ENCODE data around the gene ABCA13.

ABCA13 gene

DNA sequence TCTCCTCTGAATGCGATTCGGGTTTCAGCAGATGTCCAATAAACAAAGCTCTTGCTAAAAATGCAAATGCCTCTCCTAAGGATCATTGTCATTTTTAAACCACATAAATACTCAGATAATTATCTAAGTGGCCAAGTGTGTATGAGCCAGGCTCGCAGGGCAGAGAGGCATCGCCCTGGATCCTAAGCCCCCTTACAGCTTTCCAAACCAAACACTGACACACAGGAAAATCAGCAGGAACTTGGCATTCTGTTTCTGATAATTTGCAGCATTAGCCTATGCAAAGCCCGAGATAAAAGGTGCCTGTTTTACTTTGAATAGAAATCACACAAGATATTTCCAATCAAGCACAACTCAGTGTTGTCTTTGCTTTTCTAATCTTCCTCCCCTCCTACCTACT lies 134.4 kb downstream of the ABCA13 start:
- DNase-seq = no peak

DNA sequence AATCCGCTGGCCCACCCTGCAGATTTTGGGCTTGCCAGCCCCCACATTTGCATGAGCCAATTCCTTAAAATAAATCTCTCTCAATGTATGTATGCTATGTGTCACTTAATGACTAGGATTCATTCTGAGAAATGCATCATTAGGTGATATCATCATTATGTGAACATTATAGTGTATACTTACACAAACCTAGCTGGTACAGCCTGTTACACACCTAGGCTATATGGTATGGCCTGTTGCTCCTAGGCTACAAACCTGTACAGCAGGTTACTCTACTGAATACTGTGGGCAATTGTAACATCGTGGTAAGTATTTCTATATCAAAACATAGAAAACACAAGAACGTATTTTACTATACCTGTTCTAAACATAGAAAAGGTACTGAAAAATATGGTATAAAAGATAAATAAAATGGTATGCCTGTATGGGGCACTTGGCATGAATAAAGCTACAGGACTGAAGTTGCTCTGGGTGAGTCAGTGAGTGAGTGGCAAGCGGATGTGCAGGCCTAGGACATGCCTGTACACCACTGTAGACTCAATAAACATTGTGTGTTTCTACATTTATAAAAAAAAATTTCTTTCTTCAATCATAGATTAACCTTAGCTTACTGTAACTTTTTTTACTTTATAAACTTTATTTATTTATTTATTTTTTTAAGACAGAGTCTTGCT lies 135.9 kb downstream of the ABCA13 start:
- no peak for DNase-seq

DNA sequence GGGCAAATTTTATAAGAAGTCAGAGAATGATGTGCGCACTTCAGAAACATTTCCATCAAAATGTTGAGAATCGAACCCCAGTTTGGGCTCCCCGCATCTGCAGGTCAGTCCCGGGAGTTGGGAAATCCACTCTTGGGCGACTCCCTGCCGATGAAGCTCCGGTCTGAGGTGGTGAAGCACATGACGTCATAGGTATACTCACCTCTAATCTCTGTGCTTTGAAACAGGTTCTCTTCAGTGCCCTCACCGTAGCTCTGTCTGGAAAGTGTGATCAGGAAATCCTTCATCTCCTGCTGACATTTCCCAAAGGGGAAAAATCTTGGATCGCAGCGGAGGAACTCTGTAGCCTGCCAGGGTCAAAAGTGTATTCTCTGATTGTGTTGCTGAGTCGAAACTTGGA lies 138.5 kb downstream of the ABCA13 start:
- no peak for DNase-seq

DNA sequence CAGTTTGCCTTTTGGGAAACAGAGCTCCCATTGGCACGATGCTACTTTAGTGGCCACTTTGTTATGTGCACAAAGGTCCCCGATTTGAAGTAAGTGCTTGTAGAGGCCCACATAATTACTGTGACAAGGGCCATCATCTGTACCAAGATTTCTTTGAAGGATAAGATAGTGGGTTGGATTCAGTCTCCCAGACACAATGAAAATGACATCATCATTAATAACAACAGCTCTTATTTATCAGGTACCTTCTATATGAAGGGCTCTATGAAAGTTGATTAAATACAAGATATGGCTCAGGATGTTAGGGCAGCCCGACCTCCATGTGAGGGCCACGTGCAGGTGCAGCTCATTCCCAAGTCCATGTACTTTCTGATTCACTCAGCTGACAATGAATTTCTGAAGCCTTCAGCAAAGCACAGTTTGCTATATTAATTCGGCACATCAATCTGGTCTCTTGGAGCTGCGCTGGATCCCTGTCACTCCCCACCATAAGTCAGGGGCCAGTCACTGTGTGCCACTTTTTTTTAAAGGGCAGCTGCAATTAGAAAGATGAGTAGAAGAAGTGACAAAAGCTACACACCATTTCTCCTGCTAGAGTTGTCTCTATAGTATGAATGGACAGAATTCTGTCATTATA lies 140.3 kb downstream of the ABCA13 start:
- no peak for DNase-seq

DNA sequence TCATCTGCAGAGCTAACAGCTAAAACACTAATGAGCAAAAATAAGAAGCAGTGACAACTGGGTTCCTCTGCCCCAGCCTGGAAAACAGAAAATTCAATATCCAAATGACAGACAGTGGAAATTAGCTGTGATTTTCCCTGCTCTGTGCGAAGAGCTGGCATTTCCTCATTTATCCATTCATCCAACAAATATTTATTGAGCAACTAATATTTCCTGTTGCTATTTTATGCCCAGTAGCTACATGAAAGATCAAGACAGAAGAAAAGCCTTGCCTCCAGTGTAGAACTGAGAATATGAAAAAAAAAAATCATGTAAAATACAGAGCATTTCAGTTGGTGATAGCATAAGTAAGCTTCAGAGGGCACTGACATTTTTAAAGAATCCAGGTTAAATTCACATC lies 140.9 kb downstream of the ABCA13 start:
- no peak for DNase-seq

DNA sequence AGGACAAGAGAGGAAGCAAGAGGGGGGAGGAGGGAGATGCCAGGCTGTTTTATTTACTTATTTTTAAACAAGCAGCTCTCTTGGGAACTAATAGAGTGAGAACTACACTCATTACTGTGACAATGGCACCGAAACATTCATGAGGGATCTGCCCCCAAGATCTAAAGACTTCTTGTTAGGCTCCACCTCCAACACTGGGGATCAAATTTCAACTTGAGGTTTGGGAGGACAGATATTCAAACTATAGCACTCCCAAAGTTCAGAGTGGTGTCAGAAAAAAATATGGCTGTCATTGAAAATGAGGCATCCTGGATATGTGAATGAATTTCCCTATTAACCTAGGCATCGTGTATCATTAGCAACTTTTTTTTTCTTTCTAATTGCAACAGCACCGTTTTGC lies 145.5 kb downstream of the ABCA13 start:
- no peak for DNase-seq

DNA sequence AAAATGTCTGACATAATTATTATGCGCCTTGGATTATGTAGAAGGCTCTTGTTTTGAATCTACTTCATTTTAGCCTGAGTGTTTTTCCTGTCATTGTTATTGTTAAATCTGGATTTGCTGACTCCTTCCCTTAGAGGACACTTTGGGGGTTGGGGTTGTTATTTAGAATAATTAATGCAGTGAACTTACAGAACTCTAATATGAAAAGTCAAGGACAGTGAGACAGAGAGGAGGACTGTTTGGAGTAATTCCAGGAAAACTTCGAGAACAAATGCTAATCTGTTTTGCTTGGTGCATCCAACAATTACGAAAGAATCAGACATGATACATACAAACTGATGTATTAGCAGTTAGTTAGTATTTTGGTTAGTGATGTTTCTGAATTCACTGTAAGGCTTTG lies 146.1 kb downstream of the ABCA13 start:
- DNase-seq = no peak

DNA sequence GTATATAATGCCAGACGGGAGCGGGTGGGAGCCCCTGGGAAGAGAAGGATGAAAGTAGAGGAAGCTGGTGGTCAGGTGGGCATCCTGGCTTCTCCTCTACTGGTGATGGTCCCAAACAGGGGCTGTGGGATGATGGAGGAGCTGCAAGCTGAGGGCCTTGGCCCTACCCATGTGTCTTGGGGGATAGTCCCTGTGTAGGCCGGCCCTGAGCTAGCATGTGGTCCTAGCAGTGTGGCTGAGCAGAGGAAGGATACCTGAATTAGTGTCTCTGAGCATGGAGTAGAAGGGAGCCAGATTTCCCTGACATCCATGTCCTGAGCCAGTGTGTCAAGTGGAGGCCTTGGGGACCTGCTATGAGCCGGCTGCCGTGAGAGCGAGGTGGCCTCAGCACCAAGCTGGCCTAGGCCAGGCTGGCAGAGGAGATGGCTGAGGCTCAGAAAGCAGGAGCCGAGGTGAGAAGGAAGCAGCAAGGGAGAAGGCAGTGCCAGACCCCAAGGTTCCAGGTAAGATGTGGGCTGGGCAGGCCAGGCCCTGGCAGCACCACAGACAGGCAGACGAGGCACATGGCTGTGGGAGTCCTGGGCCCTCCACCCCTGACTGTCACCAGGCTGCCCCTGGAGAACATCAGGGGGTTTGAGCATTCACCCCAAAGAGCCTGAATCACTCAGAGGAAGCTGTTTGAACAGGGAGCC lies 150.2 kb downstream of the ABCA13 start:
- DNase-seq = no peak

DNA sequence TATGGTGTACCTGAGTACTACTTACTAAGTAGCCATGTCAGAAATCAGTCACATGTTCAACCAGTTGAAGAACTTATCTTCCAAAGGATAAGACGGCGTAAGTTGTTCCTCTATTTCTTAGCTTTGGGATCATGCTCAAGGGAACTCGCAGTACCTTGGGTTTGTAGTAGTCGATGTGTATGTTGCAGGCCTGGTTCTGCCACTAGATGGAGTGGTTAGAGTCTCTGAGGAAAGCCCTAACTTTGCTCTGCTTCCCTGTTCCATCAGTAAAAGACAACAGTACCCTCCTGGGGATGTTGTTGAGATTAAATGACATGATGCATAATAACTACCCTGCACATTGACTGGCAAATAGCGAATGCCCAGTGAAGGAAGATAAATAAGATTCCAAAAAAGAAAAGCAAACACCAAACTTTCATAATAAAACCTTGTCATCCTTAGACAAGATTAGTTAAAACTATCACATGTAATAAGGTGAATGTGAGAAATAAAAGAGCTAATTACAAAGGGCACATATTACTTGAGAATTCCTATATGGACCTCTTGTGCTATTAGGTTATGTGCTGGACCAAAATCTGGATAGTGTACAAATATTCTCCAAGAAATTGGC lies 165.9 kb downstream of the ABCA13 start:
- peak; percentile 62 for DNase-seq

DNA sequence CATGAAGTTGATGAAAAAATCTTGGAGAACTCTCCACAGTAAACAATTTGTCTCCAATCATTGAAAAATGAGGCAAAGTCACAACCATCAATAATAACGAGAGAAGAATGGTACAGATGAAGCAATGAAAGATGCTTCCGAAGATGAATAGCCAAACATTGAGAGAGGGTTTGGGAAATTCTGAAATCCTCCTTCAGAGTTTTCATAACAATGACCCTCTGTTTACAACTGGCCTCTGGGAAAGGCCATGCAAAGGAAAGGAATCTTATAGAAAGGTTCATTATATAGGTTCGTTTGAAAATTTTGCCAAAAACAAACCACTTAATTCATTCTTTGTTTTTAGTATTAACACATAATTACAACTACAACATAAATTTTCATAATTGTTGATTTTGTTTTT lies 166.5 kb downstream of the ABCA13 start:
- no peak for DNase-seq

DNA sequence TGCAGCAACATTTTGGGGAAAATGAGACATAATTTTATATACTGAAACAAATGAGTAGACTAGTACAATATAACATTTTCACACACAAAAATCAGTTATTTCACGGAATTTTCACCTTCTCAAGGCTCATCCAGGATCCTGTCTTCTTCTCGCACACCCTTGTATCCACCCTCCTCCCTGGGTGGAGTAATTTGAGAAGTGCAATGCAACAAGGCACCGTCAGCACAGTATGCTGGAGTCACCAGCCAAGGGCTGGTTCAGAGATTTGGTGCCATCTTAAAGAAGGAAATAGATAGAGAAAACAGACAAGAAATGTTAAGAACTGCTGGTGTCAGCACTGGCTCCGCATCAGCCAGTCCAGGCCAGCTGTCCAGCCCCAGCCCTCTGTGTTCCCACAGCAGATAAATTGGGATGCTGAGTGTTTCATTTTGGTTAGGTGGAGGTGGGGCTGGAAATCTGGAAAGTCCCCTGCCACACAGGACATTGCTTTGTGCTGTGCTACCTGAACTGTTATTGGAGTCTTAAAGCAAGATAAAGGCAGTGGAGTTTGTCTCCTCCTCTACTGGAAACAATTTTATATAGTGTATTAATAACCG lies 176.1 kb downstream of the ABCA13 start:
- DNase-seq = no peak

DNA sequence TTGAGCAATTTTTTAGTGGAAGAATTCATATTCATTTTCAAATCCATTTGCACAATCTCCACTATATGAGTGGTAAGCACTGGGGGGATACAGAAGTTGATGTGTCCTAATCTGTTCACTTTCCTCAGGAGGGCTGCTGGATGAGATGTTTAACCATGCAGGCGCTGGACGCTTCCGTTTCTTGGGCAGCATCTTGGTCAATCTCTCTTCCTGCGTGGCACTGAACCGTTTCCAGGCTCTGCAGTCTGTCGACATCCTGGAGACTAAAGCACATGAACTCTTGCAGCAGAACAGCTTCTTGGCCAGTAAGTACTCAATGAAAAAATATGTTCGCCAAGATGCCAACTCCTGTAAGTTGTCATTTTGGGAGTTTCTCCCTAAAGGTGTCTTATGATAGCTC lies 179.3 kb downstream of the ABCA13 start:
- DNase-seq = no peak

DNA sequence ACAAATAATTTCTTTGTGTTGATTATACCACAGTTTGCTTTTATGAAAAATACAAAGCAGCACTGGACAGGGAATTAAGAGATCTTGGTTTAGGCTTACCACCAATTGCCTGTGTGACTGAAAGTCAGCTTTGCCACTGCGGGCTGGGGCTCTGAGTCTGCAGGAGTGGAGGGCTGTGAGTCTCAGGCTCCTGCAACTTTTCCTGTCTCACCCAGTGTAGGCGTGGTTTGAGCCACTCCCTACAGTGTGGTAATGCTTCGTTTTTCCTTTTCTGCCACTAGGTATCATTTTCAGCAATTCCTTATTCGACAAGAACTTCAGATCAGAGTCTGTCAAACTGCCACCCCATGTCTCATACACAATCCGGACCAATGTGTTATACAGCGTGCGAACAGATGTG lies 180.6 kb downstream of the ABCA13 start:
- no peak for DNase-seq

DNA sequence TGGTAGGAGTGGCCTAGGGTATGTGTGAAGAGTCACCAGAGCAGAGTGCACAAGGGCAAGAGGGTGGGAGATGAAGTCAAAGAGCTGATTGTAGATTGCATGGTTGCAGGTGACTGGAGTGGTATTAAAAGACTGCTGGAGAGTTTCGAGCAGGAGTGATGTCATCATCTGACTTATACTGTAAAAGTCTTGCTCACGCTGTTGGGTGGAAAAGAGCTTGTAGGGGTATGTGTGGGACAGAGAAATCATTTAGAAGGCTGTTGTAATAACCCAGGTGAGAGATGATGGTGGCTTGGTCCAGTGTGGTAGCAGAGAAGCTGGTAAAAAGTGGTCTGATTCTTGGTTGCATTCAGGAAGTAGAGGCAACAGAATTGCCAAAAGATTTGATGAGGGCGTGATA lies 184.1 kb downstream of the ABCA13 start:
- no peak for DNase-seq

DNA sequence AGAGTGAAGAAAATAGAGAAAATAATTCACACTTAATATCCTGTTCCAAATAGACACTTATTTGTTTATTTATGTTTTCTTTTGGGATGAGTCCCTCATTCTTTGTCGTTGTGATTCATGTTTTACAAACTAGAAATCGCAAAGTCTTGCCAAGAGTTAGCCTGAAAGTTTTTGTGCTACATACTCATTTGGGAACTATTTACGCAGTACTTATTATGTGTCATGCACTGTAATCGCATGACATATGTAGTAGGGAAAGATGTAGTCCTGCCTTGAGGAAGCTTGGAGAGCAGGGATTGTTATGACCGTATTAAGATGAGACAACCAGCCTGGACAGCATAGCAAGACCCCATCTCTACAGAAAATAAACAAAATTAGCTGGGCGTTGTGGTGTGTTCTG lies 189.3 kb downstream of the ABCA13 start:
- no peak for DNase-seq

DNA sequence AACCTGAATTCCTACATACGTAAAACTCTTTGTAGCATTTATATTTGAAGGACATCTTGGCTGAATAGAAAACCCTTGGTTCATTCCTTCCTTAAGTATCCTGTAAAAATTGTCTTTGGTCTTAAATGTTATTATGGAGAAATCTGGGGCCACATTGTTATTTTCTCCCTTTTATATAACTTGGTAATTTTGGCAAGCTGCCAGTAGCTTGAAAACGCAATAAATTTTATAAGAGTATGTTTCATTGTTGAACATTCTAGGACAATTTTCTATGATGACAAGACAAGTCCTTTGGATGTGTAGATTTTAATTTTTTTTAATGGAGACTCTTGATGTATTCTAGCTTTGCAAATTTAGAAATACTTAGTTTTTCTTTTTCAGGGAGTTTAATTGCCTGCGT lies 191.9 kb downstream of the ABCA13 start:
- no peak for DNase-seq

DNA sequence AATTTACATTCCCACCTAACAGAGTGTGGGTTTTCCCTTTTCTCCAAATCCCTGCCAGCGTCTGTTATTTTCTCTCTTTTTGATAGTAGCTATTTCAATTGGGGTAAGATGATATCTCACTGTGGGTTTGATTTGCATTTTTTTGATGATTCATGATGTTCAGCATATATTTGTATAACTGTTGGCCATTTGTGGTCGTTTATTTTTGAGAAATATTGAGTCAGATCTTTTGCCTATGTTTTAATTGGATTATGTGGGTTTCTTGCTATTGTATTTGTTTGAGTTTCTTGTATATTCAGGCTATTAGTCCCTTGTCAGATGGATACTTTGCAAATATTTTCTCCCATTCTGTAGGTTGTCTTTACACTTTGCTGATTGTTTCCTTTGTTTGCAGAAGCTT lies 193.8 kb downstream of the ABCA13 start:
- peak; percentile 51 for DNase-seq

DNA sequence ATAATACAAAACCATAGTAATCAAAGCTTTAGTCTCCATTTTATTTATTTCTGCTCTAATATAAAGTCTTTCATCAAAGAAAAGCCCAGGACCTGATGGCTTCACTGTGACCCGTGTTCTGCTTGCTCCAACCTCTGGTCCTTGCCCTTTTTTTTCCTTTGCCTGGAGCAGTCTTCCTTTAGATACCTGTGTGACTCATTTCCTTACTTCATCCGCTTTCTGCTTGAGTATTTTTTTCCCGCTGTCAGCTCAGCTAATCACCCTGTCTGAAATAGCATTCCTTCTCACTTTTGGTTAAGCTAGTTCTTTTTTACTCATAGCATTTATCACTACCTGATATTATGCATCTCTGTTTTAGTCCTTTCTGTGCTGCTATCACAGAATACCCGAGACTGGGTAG lies 194.8 kb downstream of the ABCA13 start:
- peak; percentile 57 for DNase-seq

DNA sequence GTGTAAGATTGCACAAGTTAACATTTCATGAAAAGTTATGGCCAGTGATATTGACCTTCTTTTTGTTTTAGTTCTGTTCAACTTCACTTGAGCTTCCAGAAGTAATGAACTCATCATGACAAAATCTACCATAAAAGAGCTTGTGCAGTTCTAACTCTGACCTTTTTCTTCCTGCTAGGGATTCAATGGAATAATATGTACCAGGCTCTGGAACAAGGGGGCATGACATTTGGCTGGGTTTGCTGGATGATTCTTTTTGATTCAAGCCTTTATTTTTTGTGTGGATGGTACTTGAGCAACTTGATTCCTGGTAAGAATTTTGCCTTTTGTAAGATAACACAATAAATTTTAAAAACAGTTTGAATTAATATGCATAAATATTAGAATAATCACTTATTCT lies 205.0 kb downstream of the ABCA13 start:
- DNase-seq = no peak

DNA sequence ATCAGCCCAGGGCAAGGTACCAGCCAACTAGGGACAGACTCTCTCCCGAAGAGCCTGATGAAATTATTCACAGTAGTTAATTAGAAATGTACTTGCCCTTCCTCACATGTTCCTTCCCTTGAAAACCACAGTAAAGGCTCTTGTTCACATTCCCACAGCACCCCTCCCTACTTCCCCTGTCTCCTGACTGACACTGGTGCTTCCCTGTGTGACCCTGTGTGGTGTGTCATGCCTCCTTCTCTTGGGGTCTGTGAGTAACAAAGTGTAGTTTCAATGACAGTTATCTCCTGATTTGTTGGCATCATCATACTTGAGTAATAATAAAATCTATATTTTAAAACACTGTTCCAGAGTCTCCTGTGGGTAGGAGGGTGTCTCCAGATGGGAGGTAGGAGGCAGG lies 209.7 kb downstream of the ABCA13 start:
- no peak for DNase-seq

DNA sequence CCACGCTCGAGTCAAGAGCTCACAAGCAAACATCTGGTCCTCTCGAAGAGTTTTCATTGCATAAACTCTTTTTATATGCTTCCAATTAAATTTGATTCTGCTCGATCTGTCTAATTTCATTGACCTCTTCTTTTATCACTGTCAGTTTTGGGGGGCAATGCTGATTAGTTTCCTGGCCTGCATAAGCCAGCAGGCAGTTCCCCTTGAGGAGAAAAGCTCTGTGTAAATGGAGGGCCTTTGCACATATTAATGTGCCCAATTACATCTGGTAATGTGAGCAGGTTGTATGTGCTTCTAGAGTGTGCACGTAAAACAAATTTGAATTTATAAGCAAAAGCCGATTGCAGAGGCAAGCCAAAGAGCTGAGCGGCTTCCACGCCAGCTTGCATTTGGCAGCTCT lies 210.3 kb downstream of the ABCA13 start:
- DNase-seq = no peak

DNA sequence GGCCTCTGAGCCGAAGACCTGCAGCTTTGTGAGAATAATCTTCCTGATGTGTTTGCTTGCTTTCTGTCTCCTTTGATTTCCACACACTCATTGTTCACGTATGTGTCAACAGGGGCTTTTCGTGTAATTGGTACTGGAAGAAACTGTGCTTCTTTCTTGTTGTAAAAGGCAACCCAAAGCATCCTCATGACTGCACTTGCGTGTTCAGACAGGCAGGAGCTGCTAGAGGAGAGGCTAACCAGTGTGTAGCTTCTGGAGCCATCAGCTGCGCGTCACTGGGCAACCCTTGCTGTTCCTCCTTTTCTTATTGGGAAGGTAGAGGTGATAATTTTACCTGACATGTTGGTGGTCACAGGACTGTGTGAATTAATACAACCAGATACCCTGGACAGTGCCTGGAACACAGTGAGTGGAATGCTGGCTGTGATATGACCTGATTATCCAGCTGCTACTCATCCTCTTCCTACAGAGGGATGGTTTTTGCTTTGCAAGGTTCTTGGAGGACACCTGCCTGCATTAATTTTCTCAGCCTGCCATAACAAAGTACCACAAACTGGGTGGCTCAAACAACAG lies 213.0 kb downstream of the ABCA13 start:
- DNase-seq = no peak

DNA sequence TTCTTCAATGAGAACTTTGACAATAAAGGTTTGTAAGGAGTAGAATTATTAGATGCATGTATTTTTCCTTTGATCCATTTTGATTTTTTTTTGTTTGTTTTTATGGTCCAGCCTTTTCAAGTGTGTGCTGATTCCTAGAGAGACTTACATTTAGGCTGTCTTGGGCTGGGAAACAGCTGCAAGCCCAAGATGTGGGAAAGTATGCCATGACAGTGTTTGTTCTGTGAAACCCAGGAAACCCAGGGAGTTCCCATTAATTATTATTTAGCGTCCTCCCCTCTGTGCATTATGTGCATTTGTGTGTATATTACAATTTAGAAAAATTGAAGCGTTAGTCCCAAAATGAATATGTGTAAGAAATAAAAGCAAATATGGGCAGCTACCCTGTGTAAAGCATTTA lies 216.7 kb downstream of the ABCA13 start:
- no peak for DNase-seq

All from DMS53 (cell line).